SK-N-SH treated with all-trans-retinoic acid at 6 μM for 48 hours (cell line): ENCODE results near the gene PMM2.

Experiments
- ARNTL ChIP-seq: fragments of 450-650 bp; formaldehyde crosslinking; IDR thresholded peaks from 2 replicates; pipeline ENCODE4 v1.5.0; 2020; ENCODE audit warnings: low read depth, mild to moderate bottlenecking, moderate library complexity, borderline replicate concordance
- ISL1 ChIP-seq: fragments of 250-450 bp; sonication (Bioruptor Pico); IDR thresholded peaks from 2 replicates; pipeline ENCODE4 v2.1.2; 2022; ENCODE audit warnings: mild to moderate bottlenecking, moderate library complexity
- RARB ChIP-seq: fragments of 250-450 bp; sonication (Bioruptor Pico); IDR thresholded peaks from 2 replicates; pipeline ENCODE4 v1.8.0; 2021; ENCODE audit warnings: mild to moderate bottlenecking, moderate library complexity
- TF ChIP-seq, protein P1 (sequence below): fragments of 250-450 bp; sonication (Bioruptor Pico); IDR thresholded peaks from 2 replicates; pipeline ENCODE4 v1.8.0; 2020; ENCODE audit warnings: mild to moderate bottlenecking, moderate library complexity, borderline replicate concordance

DNA sequence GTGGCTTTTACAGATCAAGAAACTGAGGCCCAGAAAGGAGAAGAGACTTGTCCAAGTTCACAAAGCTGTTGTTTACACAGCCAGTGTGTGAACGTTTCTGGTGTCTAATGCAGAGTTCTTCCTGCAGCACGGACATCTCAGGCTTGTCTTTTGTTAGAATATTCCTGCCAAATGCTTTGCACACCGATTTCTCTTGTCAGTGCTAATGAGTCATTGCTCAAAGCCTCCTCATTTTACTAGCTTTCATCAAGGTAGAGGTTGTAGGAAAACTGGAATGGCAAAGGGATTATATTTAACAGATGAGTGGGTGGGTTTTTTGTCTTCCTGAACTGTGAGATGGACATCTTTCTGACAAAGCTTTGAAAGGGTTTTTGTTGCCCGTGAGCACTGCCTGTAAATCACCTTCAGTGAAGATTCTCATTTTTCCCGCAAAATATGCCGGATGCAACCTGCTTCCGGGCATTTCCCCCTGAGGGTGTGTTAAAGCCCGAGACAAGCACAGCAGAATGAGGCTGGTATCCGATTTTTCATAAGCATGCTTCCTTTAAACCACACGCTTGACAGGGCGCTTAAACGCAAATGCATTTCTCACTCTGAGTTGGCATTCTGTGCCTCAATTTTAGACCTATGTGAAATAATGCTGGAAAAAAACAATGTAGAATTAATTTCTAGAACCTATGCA is 14.7 kb downstream of the PMM2 start:
- TF ChIP-seq, protein P1, sequence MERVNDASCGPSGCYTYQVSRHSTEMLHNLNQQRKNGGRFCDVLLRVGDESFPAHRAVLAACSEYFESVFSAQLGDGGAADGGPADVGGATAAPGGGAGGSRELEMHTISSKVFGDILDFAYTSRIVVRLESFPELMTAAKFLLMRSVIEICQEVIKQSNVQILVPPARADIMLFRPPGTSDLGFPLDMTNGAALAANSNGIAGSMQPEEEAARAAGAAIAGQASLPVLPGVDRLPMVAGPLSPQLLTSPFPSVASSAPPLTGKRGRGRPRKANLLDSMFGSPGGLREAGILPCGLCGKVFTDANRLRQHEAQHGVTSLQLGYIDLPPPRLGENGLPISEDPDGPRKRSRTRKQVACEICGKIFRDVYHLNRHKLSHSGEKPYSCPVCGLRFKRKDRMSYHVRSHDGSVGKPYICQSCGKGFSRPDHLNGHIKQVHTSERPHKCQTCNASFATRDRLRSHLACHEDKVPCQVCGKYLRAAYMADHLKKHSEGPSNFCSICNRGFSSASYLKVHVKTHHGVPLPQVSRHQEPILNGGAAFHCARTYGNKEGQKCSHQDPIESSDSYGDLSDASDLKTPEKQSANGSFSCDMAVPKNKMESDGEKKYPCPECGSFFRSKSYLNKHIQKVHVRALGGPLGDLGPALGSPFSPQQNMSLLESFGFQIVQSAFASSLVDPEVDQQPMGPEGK, result no peak
- TF ChIP-seq ARNTL (CRISPR knock-in tag) (no peak), RARB (CRISPR knock-in tag) (no peak), ISL1 (no peak)
